ENCODE measurements around the gene SMAD6.

DNA sequence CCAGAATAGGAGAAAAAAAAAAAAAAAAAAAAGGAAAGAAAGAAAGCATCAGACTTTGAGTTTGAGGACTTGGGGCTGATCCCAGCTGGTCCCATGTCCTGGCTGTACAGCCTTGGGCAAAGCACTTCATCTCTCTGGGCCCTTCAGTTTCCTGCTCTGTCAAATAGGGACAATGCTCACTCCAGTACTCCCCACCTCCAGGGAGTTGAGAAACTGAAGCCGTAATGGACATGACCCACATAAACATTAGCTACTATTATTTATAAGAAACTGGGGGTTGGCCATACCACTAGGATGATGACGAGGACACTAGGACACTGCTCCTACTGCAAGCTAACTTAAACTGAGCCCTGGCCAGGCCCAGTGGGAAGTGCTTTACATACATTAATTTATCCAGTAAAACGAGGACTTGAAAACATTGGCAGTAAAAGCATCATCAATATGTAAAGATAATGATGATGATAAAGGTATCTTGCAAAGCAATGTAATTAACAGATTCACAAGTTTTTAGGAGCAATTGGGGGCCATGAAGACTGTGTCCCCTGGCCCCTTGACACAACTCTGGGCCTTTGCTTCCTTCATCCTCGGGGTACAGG lies 22.9 kb upstream of the SMAD6 start:
- no peak for TF ChIP-seq EZH2 (IDR thresholded peaks at IDR 0.05; ENCODE audit: low read depth, unreplicated experiment)
- TF ChIP-seq, protein P1, sequence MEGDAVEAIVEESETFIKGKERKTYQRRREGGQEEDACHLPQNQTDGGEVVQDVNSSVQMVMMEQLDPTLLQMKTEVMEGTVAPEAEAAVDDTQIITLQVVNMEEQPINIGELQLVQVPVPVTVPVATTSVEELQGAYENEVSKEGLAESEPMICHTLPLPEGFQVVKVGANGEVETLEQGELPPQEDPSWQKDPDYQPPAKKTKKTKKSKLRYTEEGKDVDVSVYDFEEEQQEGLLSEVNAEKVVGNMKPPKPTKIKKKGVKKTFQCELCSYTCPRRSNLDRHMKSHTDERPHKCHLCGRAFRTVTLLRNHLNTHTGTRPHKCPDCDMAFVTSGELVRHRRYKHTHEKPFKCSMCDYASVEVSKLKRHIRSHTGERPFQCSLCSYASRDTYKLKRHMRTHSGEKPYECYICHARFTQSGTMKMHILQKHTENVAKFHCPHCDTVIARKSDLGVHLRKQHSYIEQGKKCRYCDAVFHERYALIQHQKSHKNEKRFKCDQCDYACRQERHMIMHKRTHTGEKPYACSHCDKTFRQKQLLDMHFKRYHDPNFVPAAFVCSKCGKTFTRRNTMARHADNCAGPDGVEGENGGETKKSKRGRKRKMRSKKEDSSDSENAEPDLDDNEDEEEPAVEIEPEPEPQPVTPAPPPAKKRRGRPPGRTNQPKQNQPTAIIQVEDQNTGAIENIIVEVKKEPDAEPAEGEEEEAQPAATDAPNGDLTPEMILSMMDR (conservative IDR thresholded peaks at IDR 0.05; ENCODE audit: low read depth in 2 of 2): no peak
- no peak for TF ChIP-seq EZH2phosphoT487 (IDR thresholded peaks at IDR 0.05; ENCODE audit: unreplicated experiment)
- TF ChIP-seq, protein P2, sequence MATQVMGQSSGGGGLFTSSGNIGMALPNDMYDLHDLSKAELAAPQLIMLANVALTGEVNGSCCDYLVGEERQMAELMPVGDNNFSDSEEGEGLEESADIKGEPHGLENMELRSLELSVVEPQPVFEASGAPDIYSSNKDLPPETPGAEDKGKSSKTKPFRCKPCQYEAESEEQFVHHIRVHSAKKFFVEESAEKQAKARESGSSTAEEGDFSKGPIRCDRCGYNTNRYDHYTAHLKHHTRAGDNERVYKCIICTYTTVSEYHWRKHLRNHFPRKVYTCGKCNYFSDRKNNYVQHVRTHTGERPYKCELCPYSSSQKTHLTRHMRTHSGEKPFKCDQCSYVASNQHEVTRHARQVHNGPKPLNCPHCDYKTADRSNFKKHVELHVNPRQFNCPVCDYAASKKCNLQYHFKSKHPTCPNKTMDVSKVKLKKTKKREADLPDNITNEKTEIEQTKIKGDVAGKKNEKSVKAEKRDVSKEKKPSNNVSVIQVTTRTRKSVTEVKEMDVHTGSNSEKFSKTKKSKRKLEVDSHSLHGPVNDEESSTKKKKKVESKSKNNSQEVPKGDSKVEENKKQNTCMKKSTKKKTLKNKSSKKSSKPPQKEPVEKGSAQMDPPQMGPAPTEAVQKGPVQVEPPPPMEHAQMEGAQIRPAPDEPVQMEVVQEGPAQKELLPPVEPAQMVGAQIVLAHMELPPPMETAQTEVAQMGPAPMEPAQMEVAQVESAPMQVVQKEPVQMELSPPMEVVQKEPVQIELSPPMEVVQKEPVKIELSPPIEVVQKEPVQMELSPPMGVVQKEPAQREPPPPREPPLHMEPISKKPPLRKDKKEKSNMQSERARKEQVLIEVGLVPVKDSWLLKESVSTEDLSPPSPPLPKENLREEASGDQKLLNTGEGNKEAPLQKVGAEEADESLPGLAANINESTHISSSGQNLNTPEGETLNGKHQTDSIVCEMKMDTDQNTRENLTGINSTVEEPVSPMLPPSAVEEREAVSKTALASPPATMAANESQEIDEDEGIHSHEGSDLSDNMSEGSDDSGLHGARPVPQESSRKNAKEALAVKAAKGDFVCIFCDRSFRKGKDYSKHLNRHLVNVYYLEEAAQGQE (IDR thresholded peaks at IDR 0.05; ENCODE audit: unreplicated experiment): no peak
- TF ChIP-seq JUNB (IDR thresholded peaks at IDR 0.05; ENCODE audit: unreplicated experiment): no peak
- no peak for TF ChIP-seq POLR2AphosphoS5 (IDR thresholded peaks at IDR 0.05; ENCODE audit: low read depth)
- no peak for TF ChIP-seq NANOG (IDR thresholded peaks at IDR 0.05; ENCODE audit: borderline replicate concordance)
- TF ChIP-seq, protein P3, sequence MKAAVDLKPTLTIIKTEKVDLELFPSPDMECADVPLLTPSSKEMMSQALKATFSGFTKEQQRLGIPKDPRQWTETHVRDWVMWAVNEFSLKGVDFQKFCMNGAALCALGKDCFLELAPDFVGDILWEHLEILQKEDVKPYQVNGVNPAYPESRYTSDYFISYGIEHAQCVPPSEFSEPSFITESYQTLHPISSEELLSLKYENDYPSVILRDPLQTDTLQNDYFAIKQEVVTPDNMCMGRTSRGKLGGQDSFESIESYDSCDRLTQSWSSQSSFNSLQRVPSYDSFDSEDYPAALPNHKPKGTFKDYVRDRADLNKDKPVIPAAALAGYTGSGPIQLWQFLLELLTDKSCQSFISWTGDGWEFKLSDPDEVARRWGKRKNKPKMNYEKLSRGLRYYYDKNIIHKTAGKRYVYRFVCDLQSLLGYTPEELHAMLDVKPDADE (IDR thresholded peaks at IDR 0.05): no peak
- no peak for TF ChIP-seq CREB1 (CRISPR knock-in tag; IDR thresholded peaks at IDR 0.05; ENCODE audit: low read depth)
- TF ChIP-seq STAT1 (IDR thresholded peaks at IDR 0.05; ENCODE audit: unreplicated experiment): no peak
- TF ChIP-seq ZNF114 (CRISPR knock-in tag; IDR thresholded peaks at IDR 0.05): no peak
- TF ChIP-seq ZNF331 (CRISPR knock-in tag; IDR thresholded peaks at IDR 0.05; ENCODE audit: low read depth): no peak
